Measurements from ENCODE around the gene TMEM220. TPM values are rescaled to one million over a fixed set of nuclear protein-coding genes. Genes with fewer than 3 reads are reported as not detected.

Gene TMEM220
- total RNA-seq, 1 donor from 2014 or later = 0.28 TPM

GRCh38 chr17:10745231-10745630, 15.4 kb upstream of the TMEM220 start:
- Histone ChIP-seq H3K9me3 (ENCODE audit: low read depth) (no peaks in the 10 kb centered on the region), H3K27me3 (no peaks in the 10 kb centered on the region), H3K79me2 (ENCODE audit: low read depth) (no peaks in the 10 kb centered on the region), H2AFZ (replicated peaks) (no peak overlapping the region), H3F3A (ENCODE audit: low read depth) (peaks cover 11% of the 10 kb centered on the region), H3K4me3 (no peak overlapping the region), H3K9ac (no peak overlapping the region), H4K20me1 (ENCODE audit: low read depth) (no peaks in the 10 kb centered on the region), H3K4me1 (peaks cover 13% of the 10 kb centered on the region), H3K27ac (no peak overlapping the region), H3K4me2 (no peak overlapping the region), H3K36me3 (no peaks in the 10 kb centered on the region)
- H3K4me3 Mint-ChIP-seq = no peak overlapping the region
- peaks cover 2% of the 10 kb centered on the region for H3K27me3 Mint-ChIP-seq (ENCODE audit: insufficient read depth, low read depth)
- no peaks in the 10 kb centered on the region for H3K9me3 Mint-ChIP-seq
- peaks cover 22% of the 10 kb centered on the region for H3K4me1 Mint-ChIP-seq
- peaks cover 1% of the 10 kb centered on the region for H3K36me3 Mint-ChIP-seq
- no peak for DNase-seq (ENCODE audit: low spot score)
- no peak for TF ChIP-seq EZH2phosphoT487 (IDR thresholded peaks at IDR 0.05)
- TF ChIP-seq, protein P1, sequence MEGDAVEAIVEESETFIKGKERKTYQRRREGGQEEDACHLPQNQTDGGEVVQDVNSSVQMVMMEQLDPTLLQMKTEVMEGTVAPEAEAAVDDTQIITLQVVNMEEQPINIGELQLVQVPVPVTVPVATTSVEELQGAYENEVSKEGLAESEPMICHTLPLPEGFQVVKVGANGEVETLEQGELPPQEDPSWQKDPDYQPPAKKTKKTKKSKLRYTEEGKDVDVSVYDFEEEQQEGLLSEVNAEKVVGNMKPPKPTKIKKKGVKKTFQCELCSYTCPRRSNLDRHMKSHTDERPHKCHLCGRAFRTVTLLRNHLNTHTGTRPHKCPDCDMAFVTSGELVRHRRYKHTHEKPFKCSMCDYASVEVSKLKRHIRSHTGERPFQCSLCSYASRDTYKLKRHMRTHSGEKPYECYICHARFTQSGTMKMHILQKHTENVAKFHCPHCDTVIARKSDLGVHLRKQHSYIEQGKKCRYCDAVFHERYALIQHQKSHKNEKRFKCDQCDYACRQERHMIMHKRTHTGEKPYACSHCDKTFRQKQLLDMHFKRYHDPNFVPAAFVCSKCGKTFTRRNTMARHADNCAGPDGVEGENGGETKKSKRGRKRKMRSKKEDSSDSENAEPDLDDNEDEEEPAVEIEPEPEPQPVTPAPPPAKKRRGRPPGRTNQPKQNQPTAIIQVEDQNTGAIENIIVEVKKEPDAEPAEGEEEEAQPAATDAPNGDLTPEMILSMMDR (IDR thresholded peaks at IDR 0.05) = no peak
- no peak for TF ChIP-seq EZH2 (IDR thresholded peaks at IDR 0.05)
- no peak overlapping the region for H3K27ac Mint-ChIP-seq

- Histone ChIP-seq H3K79me2 (ENCODE audit: low read depth) (no peaks in the 10 kb centered on the region), H3K36me3 (no peaks in the 10 kb centered on the region), H3K4me2 (no peak overlapping the region), H3F3A (ENCODE audit: low read depth) (peaks cover 11% of the 10 kb centered on the region), H4K20me1 (ENCODE audit: low read depth) (no peaks in the 10 kb centered on the region), H3K9ac (no peak overlapping the region), H2AFZ (replicated peaks) (no peak overlapping the region), H3K4me3 (no peak overlapping the region), H3K9me3 (ENCODE audit: low read depth) (no peaks in the 10 kb centered on the region), H3K27me3 (no peaks in the 10 kb centered on the region), H3K4me1 (peaks cover 13% of the 10 kb centered on the region), H3K27ac (no peak overlapping the region)
- Mint-ChIP-seq H3K27me3 (ENCODE audit: insufficient read depth, low read depth) (peaks cover 2% of the 10 kb centered on the region), H3K9me3 (no peaks in the 10 kb centered on the region), H3K36me3 (peaks cover 1% of the 10 kb centered on the region), H3K4me1 (peaks cover 23% of the 10 kb centered on the region), H3K27ac (no peak overlapping the region), H3K4me3 (no peak overlapping the region)
- TF ChIP-seq, protein P1 (IDR thresholded peaks at IDR 0.05) = no peak
- TF ChIP-seq EZH2phosphoT487 (IDR thresholded peaks at IDR 0.05) (no peak), EZH2 (IDR thresholded peaks at IDR 0.05) (no peak)
- DNase-seq (ENCODE audit: low spot score) = no peak
These were observed 14.7 kb upstream of the TMEM220 start for GRCh38 chr17:10744501-10745000.

GRCh38 chr17:10743316-10744009, 13.6 kb upstream of the TMEM220 start:
- no peaks in the 10 kb centered on the region for H3K9me3 Mint-ChIP-seq
- Histone ChIP-seq H3F3A (ENCODE audit: low read depth) (peaks cover 8% of the 10 kb centered on the region), H3K9ac (no peak overlapping the region), H4K20me1 (ENCODE audit: low read depth) (no peaks in the 10 kb centered on the region), H3K4me3 (no peak overlapping the region), H3K79me2 (ENCODE audit: low read depth) (no peaks in the 10 kb centered on the region), H3K27me3 (no peaks in the 10 kb centered on the region), H3K4me2 (no peak overlapping the region), H3K4me1 (peaks cover 9% of the 10 kb centered on the region), H3K36me3 (no peaks in the 10 kb centered on the region), H3K9me3 (ENCODE audit: low read depth) (no peaks in the 10 kb centered on the region), H3K27ac (no peak overlapping the region), H2AFZ (replicated peaks) (no peak overlapping the region)
- no peak overlapping the region for H3K4me3 Mint-ChIP-seq
- TF ChIP-seq EZH2 (IDR thresholded peaks at IDR 0.05) = no peak
- no peak for TF ChIP-seq EZH2phosphoT487 (IDR thresholded peaks at IDR 0.05)
- TF ChIP-seq, protein P1 (IDR thresholded peaks at IDR 0.05) = no peak
- H3K4me1 Mint-ChIP-seq = peaks cover 21% of the 10 kb centered on the region
- no peak for DNase-seq (ENCODE audit: low spot score)
- H3K27ac Mint-ChIP-seq = no peak overlapping the region
- H3K36me3 Mint-ChIP-seq = peaks cover 1% of the 10 kb centered on the region
- H3K27me3 Mint-ChIP-seq (ENCODE audit: insufficient read depth, low read depth) = peaks cover 4% of the 10 kb centered on the region
